Sigmoid colon (tissue), 7 donors: ENCODE measurements around the gene PKDCC. TPM values are rescaled to one million over a fixed set of nuclear protein-coding genes. Genes with fewer than 3 reads are reported as not detected.

ENCODE experiments used
- DNase-seq: peaks from one replicate; pipeline ENCODE4 v3.0.0-alpha.2; 2019
- H3K27ac ChIP-seq, 4 donors: fragments of 200-600 bp; sonication (generic); one replicate each; pipeline ENCODE4 v1.5.1; 2016 to 2019; ENCODE audit warnings: mild to moderate bottlenecking in 1 of 4
- H3K27me3 ChIP-seq, 3 donors: fragments of 200-600 bp; sonication (generic); one replicate each; pipeline ENCODE4 v1.5.1; 2019; ENCODE audit warnings: mild to moderate bottlenecking in 1 of 3
- H3K36me3 ChIP-seq, 4 donors: fragments of 200-600 bp; sonication (generic); one replicate each; pipeline ENCODE4 v1.5.1; 2016 to 2019
- H3K4me1 ChIP-seq, 4 donors: fragments of 200-600 bp; sonication (generic); one replicate each; pipeline ENCODE4 v1.5.1; 2017 to 2019
- H3K4me3 ChIP-seq, 4 donors: fragments of 200-600 bp; sonication (generic); one replicate each; pipeline ENCODE4 v1.5.1; 2017 to 2019; ENCODE audit warnings: mild to moderate bottlenecking in 2 of 4, moderate library complexity in 1 of 4
- H3K9me3 ChIP-seq, 4 donors: fragments of 200-600 bp in 3 of 4; sonication (generic) in 3 of 4; one replicate each; pipeline versions ENCODE4 v1.5.1 to v1.6.1; 2013 to 2019
- CTCF ChIP-seq, 4 experiments: fragments of 450-650 bp in 3 of 4; fragments of 200-600 bp in 1 of 4; IDR thresholded peaks; one replicate each; pipeline ENCODE4 v1.5.1; 2016 to 2019; ENCODE audit warnings: antibody characterized with exemption in 4 of 4, mild to moderate bottlenecking in 3 of 4, moderate library complexity in 2 of 4
- EP300 ChIP-seq, 4 donors: sonication (generic); formaldehyde crosslinking; IDR thresholded peaks; one replicate each; pipeline ENCODE4 v1.6.1; 2017; ENCODE audit warnings: antibody characterized with exemption in 4 of 4
- POLR2A ChIP-seq, 2 donors: fragments of 450-650 bp; IDR thresholded peaks; one replicate each; pipeline ENCODE4 v1.6.1; 2016; ENCODE audit warnings: antibody characterized with exemption in 2 of 2, mild to moderate bottlenecking in 2 of 2, moderate library complexity in 2 of 2
- POLR2AphosphoS5 ChIP-seq, 4 donors: sonication (generic); formaldehyde crosslinking; IDR thresholded peaks; one replicate each; pipeline ENCODE4 v1.6.1; 2017; ENCODE audit warnings: antibody characterized with exemption in 4 of 4
- WGBS, 2 donors: extraction: QIAGEN DNeasy Blood & Tissue Kit; methylation state at CpG; one replicate each; pipeline ENCODE4 v1.1.7; 2013; 5-methylcytosine and 5-hydroxymethylcytosine counted together
- intact Hi-C: fragments of 100-400 bp; cut with DNase I; formaldehyde crosslinking; loops from one replicate; pipeline ENCODE4 v1.15.1; 2023
- polyA plus RNA-seq, 3 donors: library from polyadenylated mRNA; stranded (reverse); fragments of 200-250 nt; gene quantifications; one replicate each; pipeline ENCODE4 v1.2.3, GENCODE V29; 2013
- total RNA-seq, 4 donors: library from RNA; depleted of rRNA; stranded (reverse); fragments of >200 nt; gene quantifications; one replicate each; pipeline ENCODE4 v1.1.0, GENCODE V29; 2016
- donor health status: healthy with polysubstance abuse.
- donor health status: Bipolar disorder and iron deficiency.
- donor health status: healthy.

The PKDCC gene
- total and polyA plus RNA-seq, 7 donors: 13.9 to 106 (median 67.7) TPM

- TF ChIP-seq POLR2AphosphoS5 (IDR thresholded peaks at IDR 0.05) (peak in 2 of 4 donors; percentile 16 to 42), CTCF (IDR thresholded peaks at IDR 0.05) (peak in 1 of 4 experiments; percentile 23), POLR2A (IDR thresholded peaks at IDR 0.05) (no peak), EP300 (IDR thresholded peaks at IDR 0.05) (no peak)
- Histone ChIP-seq H3K4me3 (no peak overlapping the region), H3K4me1 (peaks cover 0 to 42% (median 32%) of the 10 kb centered on the region in 4 donors), H3K27me3 (no peaks in the 10 kb centered on the region), H3K9me3 (no peaks in the 10 kb centered on the region), H3K36me3 (no peaks in the 10 kb centered on the region), H3K27ac (peak overlapping the region in 1 of 4 donors; percentile 30)
- 15 to 50% methylated on average over 13 of the region's 13 CpGs for WGBS, 2 donors
- intact Hi-C loops: no loop called here
- no peak for DNase-seq
Observed at GRCh38 chr2:42072349-42073118, 24.7 kb downstream of the PKDCC start.

- peaks cover 0 to 28% (median 18%) of the 10 kb centered on the region in 4 donors for H3K4me1 ChIP-seq
- no peak overlapping the region for H3K4me3 ChIP-seq
- no peaks in the 10 kb centered on the region for H3K27me3 ChIP-seq
- no peaks in the 10 kb centered on the region for H3K9me3 ChIP-seq
- DNase-seq: no peak
- TF ChIP-seq EP300 (IDR thresholded peaks at IDR 0.05) (no peak), CTCF (IDR thresholded peaks at IDR 0.05) (no peak)
- no peaks in the 10 kb centered on the region for H3K36me3 ChIP-seq
- intact Hi-C loops: no loop called here
- H3K27ac ChIP-seq: no peak overlapping the region
- WGBS, 2 donors: 82 to 86% methylated on average over 2 of the region's 2 CpGs
Observed at GRCh38 chr2:42073739-42074503, 26.1 kb downstream of the PKDCC start.

GRCh38 chr2:42074661-42075060 lies 26.8 kb downstream of the PKDCC start:
- Histone ChIP-seq H3K36me3 (no peaks in the 10 kb centered on the region), H3K9me3 (no peaks in the 10 kb centered on the region), H3K27me3 (no peaks in the 10 kb centered on the region), H3K4me3 (no peak overlapping the region), H3K27ac (no peak overlapping the region), H3K4me1 (peaks cover 0 to 26% (median 16%) of the 10 kb centered on the region in 4 donors)
- WGBS, 2 donors: 87 to 95% methylated on average over 2 of the region's 2 CpGs
- DNase-seq: peak; percentile 55
- TF ChIP-seq EP300 (IDR thresholded peaks at IDR 0.05) (no peak), CTCF (IDR thresholded peaks at IDR 0.05) (no peak), POLR2AphosphoS5 (IDR thresholded peaks at IDR 0.05) (no peak), POLR2A (IDR thresholded peaks at IDR 0.05) (no peak)
- intact Hi-C loops: no loop called here

GRCh38 chr2:42076357-42077225 lies 28.8 kb downstream of the PKDCC start:
- no peak overlapping the region for H3K27ac ChIP-seq
- TF ChIP-seq POLR2AphosphoS5 (IDR thresholded peaks at IDR 0.05): no peak
- TF ChIP-seq CTCF (IDR thresholded peaks at IDR 0.05): no peak
- no peak for TF ChIP-seq POLR2A (IDR thresholded peaks at IDR 0.05)
- no peak for TF ChIP-seq EP300 (IDR thresholded peaks at IDR 0.05)
- no peak for DNase-seq
- no peaks in the 10 kb centered on the region for H3K36me3 ChIP-seq
- no peaks in the 10 kb centered on the region for H3K27me3 ChIP-seq
- 73 to 76% methylated on average over 10 of the region's 10 CpGs for WGBS, 2 donors
- intact Hi-C loops: no loop called here
- H3K4me1 ChIP-seq: peaks cover 0 to 26% (median 16%) of the 10 kb centered on the region in 4 donors
- no peak overlapping the region for H3K4me3 ChIP-seq
- no peaks in the 10 kb centered on the region for H3K9me3 ChIP-seq
